Inflammatory macrophage treated with lipopolysaccharide for 1 hour (primary cell): ENCODE results near the gene TMEM119.
A peak's percentile ranks its signal among the peaks of the same experiment; 100 is the strongest.

ENCODE experiments used
- DNase-seq, 2 donors: peaks; one replicate each; pipeline ENCODE4 v3.0.0-alpha.2; 2020 to 2022

TMEM119 gene

GRCh38 chr12:108614639-108615038, 16.8 kb upstream of the TMEM119 start:
- no peak for DNase-seq

DNA sequence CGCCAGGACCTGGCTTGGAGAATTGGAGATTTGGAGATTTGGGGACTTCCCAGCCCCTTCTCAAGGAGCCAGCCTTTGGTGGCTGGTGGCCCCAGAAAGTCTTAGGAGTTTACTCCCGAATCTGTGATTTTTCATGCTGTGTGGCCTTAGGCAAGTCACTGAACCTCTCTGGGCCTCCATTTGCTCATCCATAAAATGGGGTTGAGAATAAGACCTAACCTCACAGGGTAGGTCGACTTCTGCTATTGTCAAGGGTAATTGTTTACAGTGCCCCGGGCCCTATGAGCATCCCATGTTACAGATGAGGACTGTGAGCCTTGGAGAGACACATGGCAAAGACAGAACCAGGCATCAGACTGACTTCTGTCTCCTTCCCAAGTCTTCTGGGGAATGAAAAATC, 16.2 kb upstream of the TMEM119 start:
- no peak for DNase-seq

GRCh38 chr12:108613548-108613947, 15.7 kb upstream of the TMEM119 start:
- peak; percentile 81 to 95 for DNase-seq

DNA sequence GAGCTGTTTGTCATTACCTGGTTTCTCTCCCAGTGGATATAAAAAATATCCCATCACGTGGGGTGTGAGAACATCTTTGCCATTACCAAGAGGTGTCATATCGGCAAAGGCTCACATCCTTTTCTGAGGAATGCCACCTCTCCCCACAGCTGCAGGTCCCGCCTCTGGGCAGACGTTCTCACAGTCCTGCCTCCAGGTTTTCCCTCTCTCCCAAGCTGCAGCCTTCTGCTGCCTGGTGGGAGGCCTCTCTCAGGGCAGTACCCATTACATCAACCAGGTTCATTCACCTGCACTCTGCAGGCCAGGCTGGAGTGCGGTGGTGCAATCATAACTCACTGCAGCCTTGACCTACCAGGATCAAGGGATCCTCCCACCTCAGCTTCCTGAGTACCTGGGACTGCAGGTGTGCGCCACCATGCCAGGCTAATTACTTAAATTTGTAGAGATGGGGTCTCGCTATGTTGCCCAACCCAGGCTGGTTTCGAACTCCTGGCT, 15.0 kb upstream of the TMEM119 start:
- DNase-seq: no peak

DNA sequence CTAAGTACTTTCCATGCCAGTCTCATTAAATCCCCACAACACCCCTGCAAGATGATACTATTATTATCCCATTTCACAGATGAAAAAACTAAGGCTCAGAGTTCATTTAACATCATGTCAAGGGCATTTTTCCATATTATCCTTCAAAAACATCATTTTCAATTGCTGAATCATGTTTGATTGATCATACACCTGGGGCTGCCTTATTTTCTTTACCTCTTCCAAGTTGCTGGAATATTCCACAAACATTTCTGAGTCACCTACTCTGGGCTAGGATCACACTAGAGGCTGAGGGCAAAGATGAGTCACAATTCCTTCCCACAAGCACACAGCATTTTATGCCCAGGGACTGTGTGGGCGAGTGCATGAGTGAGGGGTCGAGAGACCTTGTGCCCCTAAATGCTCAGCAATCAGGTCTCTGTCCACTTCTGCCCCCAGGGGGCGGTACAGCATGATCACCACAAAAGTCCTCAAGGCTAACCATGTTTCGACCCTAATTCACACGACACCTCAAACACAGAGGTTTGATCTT, 14.1 kb upstream of the TMEM119 start:
- peak; percentile 53 to 70 for DNase-seq

DNA sequence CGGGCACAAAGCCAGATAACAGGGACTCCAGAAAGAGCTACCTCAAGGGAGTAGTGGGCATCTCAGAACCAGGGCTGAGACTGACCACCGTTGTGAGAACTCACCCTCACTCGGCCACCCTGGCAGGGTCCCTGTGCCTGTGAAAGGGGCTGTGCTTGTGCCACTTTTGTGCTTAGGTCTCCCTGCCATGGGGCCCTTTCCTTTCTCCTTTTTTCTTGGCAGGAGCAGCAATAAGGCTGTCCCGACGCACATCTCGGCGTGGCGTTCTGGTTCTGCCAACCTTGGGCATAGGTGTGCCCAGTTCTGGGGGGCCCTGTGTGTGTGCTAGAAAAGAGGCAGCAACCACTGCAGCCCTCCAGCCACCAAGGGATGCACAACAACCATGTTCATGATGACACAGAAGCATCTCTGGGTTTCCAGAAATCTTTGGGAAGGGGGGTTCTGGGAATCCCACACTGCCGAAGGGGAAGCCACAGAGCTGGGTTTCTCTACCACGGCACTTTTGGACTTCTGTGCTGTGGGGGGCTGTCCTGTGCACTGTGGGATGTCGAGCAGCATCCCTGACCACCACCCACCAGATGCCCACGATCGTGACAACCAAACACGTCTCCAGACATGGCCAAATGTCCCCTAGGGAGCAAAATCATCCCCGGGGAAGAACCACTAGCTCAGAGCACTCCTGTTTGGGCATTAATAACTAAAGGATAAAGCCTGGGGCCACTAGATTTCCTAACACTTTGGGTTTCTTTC, 13.1 kb upstream of the TMEM119 start:
- no peak for DNase-seq

DNA sequence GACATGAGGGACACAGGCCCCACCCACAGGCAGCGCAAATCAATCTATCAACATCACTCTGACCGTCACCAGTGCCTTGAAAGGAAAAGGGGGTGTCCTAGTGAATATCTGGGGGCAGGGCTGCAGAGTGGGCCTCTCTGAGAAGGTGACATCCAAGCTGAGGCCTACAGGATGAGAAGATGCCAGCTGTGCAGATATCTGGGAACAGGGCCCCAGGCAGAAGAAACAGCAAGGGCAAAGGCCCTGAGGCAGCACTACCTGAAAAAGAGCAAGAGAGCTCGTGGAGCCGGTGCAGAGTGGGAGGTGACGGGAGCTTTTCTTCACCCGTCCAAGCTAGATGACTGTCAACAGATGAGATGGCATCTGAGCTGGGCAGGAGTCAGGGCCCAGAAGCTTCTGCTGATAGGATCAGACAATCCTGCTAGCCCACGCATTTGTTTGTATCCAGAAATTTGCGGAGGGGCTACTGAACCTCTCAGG, 12.5 kb upstream of the TMEM119 start:
- DNase-seq: no peak

DNA sequence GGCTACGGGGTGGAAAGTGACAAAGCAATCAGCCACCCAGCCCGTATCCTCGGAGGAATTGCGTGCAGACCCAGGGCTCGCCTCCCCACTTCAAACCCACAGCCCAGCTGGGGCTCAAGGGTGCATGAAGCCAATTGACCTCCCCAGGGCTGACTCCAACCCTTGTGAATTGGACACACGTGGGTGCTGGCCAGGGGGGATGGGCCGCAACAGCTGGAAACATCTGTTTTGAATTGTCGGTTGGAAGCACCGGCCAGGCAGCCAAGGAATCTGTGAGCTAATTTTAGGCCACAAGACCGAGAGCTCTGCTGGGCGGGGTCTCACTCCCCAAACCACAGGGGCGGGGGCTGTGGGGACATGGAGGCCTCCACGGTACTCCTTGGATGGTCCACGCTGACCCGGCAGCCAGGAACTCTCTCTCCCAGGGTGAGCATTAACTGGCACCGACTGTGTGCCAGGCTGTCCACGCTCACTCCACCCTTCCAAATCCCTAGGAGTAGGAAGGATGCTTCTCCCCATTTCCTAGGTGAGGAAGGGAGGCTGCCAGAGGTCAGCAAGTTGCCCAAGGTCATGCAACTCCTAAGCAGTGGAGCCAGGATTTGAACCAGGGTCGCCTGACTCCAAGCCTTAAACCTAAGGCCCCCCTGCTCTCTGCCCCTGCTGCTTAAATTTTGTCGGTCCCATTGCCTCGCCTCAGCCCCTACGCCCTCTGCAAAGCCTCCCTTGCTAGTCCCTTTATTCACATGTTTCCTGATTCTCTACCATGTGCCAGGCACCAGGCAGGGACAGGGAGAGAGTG, 11.9 kb upstream of the TMEM119 start:
- DNase-seq: no peak

- DNase-seq: no peak
Observed at GRCh38 chr12:108608616-108609015, 10.7 kb upstream of the TMEM119 start.

DNA sequence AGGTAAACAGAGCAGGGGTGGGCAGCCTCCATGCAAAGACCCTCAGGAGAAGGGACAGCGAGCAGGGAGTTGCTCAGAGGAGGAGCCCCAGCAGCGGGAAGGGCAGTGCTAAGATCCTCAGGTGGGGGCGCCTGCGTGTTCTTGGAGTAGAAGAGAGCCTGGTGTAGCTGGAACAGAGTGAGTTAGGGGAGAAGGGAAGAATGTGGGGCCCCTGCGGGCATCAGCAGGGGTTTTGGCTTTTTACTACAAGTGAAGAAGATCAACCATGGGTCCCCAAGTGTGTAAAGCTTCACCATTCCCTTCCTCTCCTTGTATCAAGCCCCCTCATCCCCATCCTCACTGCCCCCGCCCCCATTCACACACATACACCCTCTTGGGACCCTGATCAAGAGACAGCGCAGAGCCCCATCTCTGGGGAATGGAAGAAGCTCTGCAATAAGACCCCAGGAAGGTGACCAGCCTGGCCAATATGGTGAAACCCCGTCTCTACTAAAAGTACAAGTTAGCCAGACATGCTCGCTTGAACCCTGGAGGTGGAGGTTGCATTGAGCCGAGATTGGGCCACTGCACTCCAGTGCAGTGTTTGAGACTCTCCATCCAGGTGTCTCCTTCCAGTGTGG, 10.2 kb upstream of the TMEM119 start:
- DNase-seq: no peak

GRCh38 chr12:108606492-108606891, 8.6 kb upstream of the TMEM119 start:
- no peak for DNase-seq

- DNase-seq: no peak
Observed at GRCh38 chr12:108605690-108606406, 8.0 kb upstream of the TMEM119 start.

GRCh38 chr12:108605000-108605689, 7.3 kb upstream of the TMEM119 start:
- DNase-seq: no peak

DNA sequence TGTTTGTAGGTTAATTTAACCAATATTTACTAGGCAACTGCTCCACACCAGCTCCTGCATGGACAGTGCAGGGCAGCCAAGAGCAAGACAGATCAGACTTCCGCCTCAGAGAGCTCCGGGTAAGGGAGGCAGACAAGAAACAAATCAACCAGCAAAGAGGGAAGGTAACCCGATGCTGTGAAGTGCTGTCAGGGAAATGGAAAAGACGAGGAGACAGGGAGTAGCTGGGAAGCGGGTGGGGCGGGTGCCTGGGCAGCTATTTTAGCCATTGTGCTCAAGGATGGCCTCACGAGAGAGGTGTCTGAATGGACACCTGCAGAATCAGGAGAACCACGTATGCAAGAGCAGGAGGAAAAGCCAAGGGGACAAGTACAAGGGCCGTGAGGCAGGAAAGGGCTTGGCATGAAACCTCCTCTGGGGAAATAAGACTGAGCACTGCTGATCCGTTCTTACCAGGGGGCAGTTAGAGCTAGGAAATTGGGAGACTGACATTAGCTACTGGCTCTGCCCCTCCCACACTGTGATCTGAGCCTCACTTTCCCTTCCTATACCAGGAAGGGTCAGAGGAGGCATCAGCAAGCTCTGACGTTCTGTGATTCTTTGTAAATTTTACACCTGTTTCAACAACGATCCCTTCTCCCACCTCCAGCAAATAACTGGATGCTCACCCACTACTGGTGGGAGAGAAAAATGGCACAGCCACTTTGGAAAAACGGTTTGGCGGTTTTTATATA, 6.5 kb upstream of the TMEM119 start:
- DNase-seq: no peak

GRCh38 chr12:108603743-108604142, 5.9 kb upstream of the TMEM119 start:
- no peak for DNase-seq

GRCh38 chr12:108602976-108603704, 5.3 kb upstream of the TMEM119 start:
- no peak for DNase-seq

DNA sequence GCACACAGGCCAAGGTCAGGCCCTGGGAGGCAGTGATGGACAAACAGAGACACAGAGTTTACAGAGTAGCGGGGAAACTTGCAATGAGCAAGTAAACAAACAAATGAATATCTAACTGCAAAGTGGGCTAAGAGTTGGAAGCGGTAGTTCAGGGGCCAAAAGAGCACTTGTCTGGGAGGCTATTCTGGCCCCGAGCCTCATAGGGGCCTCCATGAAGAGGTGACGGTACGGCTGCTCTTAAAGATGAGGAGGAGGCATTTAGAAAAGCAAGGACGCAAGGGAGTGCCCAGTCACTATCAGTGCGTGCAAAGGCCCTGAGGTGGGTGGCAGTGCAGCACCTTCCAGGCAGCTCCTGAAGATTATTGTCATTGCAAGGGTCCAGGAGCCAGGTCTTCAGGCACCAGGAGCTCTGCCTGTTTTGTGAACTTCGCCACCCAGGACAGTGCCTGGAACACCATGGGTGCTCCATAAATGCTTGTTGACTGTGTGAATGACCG, 4.4 kb upstream of the TMEM119 start:
- no peak for DNase-seq

GRCh38 chr12:108600702-108601007, 2.8 kb upstream of the TMEM119 start:
- no peak for DNase-seq

GRCh38 chr12:108599948-108600701, 2.2 kb upstream of the TMEM119 start:
- DNase-seq: no peak

- no peak for DNase-seq
Observed at GRCh38 chr12:108599541-108599940, 1.7 kb upstream of the TMEM119 start.
